Measurements from ENCODE around the gene HYPK. TPM values are rescaled to one million over a fixed set of nuclear protein-coding genes. Genes with fewer than 3 reads are reported as not detected.

Gene HYPK
- total and polyA plus RNA-seq, 2 of the 8 experiments (the other 6 are each of a cell fraction or from before 2014, with no cell fraction given), result 5.4 to 17.6 TPM

DNA sequence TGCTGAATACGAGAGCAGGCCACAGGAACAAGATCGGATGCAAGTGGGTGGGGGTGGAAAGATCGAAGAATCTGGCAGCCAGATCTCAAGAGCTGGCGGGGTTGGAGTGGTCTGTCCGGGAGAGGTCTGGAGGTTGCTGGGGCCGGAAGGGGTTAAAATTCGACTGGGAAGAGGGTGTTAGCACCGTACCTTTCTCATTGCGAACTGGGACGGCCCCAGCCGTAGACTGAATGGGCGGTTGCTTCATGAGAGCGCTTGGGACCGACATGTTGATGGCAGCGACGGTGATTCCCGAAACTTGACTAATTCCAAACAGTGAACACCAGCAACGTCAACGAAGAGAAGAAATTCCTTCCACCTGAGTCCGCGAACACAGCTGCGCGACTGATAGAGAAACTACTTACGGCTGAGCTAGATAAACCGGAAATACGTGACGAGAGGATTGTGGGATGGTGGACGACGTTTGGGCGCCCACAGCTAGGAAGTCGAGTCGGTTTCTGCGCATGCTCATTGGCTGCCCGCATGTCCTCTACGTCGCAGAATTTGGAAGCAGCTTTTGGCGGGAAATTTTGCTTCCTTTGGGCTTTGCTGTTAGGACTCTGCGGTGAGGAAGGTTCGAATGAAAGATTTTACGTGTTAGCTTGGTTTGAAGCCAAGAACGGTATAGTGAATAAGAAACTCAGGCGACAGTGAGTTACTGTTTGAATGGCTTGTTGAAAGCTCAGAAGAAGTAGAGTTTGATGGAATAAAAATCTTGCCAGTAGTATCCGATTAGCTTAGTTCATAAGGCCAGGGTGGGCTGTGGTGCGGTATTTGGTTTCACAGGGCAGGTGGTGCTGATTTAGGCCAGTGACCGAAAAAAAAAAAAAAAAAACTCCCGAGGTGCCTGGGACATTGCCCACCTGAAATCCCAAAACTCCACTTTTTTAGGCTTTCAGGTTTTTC, 24.2 kb downstream of the HYPK start, which contains the start of gene MFAP1 (continued):
- TF ChIP-seq BCL11A (IDR thresholded peaks at IDR 0.05; ENCODE audit: low read depth in 2 of 2, low read length in 2 of 2) (no peak), TCF12 (IDR thresholded peaks at IDR 0.05; ENCODE audit: low read depth, low read length) (no peak), RNF2 (IDR thresholded peaks at IDR 0.05; ENCODE audit: borderline replicate concordance, low read depth, low read length, missing control alignments, poor library complexity, severe bottlenecking) (peak; percentile 24), TAF1 (IDR thresholded peaks at IDR 0.05; ENCODE audit: low read depth, low read length) (peak; percentile 93), RBBP5 (IDR thresholded peaks at IDR 0.05; ENCODE audit: borderline replicate concordance, low read depth, low read length) (peak; percentile 94), TBP (IDR thresholded peaks at IDR 0.05; ENCODE audit: low read depth, low read length) (peak; percentile 82), SP4 (IDR thresholded peaks at IDR 0.05; ENCODE audit: low read length) (no peak), SIN3A (conservative IDR thresholded peaks at IDR 0.05 in 1 of 2, IDR thresholded peaks at IDR 0.05 in 1 of 2; ENCODE audit: low read depth in 1 of 2, low read length in 2 of 2) (peak; percentile 61 to 74; a peak in 3 of 4 replicates)
- TF ChIP-seq, protein P1, sequence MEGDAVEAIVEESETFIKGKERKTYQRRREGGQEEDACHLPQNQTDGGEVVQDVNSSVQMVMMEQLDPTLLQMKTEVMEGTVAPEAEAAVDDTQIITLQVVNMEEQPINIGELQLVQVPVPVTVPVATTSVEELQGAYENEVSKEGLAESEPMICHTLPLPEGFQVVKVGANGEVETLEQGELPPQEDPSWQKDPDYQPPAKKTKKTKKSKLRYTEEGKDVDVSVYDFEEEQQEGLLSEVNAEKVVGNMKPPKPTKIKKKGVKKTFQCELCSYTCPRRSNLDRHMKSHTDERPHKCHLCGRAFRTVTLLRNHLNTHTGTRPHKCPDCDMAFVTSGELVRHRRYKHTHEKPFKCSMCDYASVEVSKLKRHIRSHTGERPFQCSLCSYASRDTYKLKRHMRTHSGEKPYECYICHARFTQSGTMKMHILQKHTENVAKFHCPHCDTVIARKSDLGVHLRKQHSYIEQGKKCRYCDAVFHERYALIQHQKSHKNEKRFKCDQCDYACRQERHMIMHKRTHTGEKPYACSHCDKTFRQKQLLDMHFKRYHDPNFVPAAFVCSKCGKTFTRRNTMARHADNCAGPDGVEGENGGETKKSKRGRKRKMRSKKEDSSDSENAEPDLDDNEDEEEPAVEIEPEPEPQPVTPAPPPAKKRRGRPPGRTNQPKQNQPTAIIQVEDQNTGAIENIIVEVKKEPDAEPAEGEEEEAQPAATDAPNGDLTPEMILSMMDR (IDR thresholded peaks at IDR 0.05; ENCODE audit: control extremely low read depth in 1 of 3, insufficient read depth in 1 of 3, low read depth in 1 of 3, low read length in 3 of 3), result no peak
